ENCODE measurements around the gene KIF6.

DNA sequence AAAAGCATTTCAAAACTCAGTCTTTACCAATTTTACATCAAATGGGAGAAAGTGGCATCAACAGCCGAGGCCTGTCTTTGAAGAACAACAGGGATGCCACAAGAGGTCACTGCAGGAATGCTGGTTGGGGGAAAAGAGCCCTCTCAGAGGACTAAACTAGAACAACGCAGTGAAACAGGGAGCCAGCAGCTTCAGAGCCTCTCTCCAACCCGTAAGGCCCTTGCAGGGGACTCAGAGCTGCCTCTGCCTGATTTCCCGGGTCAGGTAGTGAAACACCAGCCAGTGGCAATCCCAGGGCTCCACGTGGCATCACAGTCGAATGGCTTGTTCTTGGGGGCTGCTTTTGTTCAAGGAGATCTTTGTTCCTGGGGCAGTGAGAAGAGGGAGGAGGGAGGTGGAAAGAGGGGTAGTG lies 347.7 kb downstream of the KIF6 start:
- TF ChIP-seq POLR2A (IDR thresholded peaks at IDR 0.05) = no peak
- TF ChIP-seq, protein P1, sequence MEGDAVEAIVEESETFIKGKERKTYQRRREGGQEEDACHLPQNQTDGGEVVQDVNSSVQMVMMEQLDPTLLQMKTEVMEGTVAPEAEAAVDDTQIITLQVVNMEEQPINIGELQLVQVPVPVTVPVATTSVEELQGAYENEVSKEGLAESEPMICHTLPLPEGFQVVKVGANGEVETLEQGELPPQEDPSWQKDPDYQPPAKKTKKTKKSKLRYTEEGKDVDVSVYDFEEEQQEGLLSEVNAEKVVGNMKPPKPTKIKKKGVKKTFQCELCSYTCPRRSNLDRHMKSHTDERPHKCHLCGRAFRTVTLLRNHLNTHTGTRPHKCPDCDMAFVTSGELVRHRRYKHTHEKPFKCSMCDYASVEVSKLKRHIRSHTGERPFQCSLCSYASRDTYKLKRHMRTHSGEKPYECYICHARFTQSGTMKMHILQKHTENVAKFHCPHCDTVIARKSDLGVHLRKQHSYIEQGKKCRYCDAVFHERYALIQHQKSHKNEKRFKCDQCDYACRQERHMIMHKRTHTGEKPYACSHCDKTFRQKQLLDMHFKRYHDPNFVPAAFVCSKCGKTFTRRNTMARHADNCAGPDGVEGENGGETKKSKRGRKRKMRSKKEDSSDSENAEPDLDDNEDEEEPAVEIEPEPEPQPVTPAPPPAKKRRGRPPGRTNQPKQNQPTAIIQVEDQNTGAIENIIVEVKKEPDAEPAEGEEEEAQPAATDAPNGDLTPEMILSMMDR (IDR thresholded peaks at IDR 0.05) = peak in 2 of 3 experiments; percentile 41 to 52
